Sciatic nerve (tissue), 2 donors: ENCODE results near the gene PRKD2. TPM values are rescaled to one million over a fixed set of nuclear protein-coding genes. Genes with fewer than 3 reads are reported as not detected.

ENCODE experiments used
- ATAC-seq: fragments of 200-7000 bp; cut with Tn5 transposase; one replicate; pipeline ENCODE4 v1.9.1; 2020; ENCODE audit warnings: mild to moderate bottlenecking, moderate library complexity
- DNase-seq: peaks from one replicate; pipeline ENCODE4 v3.0.0-alpha.2; 2020; ENCODE audit warnings: low spot score
- intact Hi-C: fragments of 100-400 bp; cut with DNase I; formaldehyde crosslinking; loops from one replicate; pipeline ENCODE4 v1.14.2; 2022
- total RNA-seq: library from RNA; stranded (reverse); fragmentation: NEBNext Ultra II Directional; extraction: Animal tissue kit (Norgen Biotek cat#: 25700); gene quantifications from one replicate; pipeline ENCODE4 v1.2.1, GENCODE V29; 2021
- donor health status: DM: no; HTN: no; CAD: no.
- donor health status: DM: no; HTN: no; CAD: no.

PRKD2 gene
- total RNA-seq, 1 donor from 2014 or later, result 54.0 TPM

DNA sequence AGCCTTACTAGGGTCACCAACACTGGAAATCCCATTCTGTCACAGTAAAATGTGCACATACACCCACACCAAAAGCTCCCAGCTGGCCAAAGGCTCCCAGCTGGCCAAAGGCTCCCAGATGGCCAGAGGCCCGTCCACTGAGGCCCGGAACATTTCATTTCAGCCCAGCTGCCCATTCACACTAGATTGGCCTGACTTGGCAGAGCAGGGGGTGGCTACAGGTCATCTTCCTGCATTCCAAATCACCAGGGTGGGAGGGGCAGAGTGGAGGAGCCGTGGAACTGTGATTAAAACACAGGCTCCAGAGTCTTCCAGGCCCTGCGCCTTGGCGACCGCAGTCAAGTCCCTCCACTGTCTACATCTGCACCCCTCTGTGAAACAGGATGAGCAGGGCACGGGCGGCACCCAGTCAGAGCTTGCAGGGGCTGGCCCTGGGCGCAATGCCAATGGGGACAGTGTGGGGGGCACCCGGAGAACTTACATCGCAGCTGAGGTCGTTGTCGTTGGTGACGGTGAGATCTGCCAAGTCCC lies 10.1 kb upstream of the PRKD2 start:
- intact Hi-C loops, result no loop called here
- DNase-seq (peak; percentile 59), ATAC-seq (no peak)

DNA sequence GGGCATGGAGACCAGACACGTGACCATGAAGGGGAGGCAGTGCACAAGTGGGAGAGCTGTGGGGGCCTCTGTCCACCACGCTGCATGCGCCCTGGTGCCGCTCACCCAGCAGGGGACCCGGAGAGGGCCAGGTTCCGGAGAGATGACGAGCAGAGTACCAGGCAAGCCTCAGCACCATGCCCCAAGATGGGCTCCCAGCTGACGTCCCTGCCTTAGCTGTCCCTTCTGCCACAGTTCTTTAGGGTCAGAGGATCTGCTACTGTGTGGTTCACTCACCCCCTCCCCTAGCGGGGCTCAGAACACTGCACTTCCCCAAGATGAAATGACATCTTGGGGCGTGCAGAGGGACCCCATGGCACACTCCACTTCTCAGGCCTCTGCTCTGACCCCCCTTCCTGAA lies 9.6 kb upstream of the PRKD2 start:
- ATAC-seq (no peak), DNase-seq (peak; percentile 55)
- intact Hi-C loops, result no loop called here

DNA sequence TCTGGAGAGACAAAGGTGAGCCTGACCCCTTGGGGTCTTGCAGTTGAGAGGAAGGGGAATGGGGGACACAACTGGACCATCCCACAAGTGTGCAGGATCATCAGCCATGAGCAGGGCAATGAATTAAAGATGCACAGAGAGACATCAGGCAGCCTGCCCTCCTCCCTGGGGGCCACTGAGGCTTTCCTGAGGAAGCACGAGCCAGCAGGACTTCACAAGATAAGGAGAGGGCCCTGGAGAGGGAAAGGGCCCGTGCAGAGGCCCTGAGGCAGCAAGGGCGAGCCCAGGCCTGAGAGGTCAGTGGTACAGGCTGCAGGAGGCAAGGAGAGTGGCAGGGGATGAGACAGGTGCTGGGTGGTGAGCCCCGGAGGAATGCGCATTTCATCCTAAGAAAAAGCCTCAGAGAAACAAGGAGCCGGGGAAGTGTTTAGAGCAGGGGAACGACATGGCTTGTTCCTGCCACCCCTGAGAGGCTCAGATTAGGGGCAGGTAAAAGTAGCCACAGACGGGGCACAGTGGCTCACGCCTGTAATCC lies 9.0 kb upstream of the PRKD2 start:
- DNase-seq, result no peak
- ATAC-seq, result no peak
- intact Hi-C loops, result no loop called here

DNA sequence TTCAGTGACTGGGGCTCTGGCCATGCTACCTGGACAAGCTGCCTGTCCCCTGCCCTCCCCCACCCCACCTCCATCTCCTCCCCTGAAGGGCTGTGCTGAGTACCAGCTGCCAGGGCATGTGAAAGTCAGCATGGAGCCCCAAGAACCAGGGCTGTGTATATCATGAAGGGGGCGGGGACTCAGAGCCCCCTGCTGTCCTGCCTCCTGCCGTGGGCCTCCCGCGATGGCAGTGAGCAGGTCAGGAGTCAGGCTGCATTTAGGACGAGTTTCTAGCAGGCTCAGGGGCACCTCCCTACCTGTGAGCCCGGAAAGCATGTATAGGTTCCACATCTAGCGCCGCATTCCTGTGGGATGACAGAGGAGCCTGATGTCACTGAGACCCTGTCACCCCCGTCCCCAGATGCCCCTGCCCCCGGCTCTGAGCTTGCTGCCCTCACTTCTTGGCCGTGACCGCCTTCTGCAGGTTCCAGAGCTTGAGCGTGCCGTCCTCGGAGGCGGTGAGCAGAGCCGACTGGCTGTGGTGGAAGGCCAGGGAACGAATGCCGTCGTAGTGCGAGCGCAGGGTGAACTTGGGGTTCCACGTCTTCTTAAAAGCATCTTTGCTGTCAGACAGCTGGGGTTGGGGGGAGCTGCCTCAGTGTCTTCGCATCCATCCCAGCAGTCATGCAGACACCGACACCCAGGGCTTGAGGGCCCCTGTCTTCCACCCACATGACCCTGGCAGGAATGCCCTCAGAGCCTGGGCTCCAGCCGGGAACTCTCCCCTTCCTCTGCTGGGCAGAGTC lies 8.3 kb upstream of the PRKD2 start:
- DNase-seq, result peak; percentile 57
- no peak for ATAC-seq
- intact Hi-C loops, result no loop called here

DNA sequence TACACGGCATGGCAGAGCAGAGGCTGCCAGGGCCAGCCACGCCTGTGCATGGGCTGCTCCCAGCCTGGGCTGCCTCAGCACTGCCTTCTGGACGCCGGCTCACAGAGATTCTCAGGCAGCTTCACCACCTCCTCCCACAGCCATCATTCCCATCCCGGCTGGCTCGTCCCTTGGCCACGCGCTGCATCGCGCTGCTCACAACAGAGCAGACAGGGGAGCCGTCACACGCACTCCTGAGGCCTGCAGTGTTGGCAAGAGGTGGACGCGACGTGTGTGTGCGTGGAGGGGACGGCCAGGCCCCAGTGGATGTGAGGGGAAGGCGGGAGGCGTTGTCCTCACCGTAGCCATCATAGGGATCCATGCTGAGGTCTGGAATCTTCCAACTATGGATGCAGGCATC lies 7.6 kb upstream of the PRKD2 start:
- ATAC-seq, result no peak
- intact Hi-C loops, result no loop called here
- no peak for DNase-seq

DNA sequence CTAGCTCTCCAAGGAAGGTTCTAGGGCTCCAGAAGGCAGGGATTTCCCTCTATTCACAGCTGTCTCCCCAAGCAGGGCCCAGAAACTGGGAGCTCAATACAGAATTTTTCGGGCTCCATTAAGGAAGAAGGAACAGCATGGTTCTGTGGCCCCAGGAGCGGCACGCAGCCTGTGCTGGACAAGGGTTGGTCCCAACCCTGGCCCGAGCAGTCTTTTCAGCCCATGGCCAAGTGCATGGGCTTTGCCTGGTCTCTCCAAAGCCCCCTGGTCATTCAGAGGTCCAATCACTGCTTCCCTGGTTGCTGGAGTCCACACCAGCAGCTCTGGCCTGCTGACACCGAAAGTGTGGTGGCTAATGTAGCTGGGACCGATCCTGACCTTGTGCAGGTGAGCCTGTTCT lies 6.6 kb upstream of the PRKD2 start:
- DNase-seq (no peak), ATAC-seq (no peak)
- intact Hi-C loops, result no loop called here

DNA sequence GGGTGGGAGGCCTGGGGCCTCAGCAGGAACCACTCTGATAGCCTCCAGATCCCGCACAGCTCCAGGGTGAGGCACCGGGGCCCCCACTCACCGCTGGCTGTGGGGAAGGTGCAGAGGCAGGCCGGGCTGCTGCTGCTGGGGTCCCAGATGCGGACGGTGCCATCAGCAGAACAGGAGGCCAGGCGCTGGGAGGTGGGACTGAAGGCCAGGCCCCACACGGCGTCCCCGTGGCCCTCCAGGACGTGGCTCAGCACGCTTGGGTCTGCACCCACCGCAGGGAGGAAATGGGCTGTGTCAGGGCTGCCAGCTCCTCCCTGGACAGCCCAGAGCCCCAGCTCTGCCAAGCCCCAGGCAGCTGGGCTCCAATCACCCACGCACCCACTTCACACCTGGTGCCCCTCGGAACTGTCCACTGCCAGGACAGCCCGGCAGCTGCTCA lies 6.1 kb upstream of the PRKD2 start:
- ATAC-seq (no peak), DNase-seq (no peak)
- intact Hi-C loops, result no loop called here

DNA sequence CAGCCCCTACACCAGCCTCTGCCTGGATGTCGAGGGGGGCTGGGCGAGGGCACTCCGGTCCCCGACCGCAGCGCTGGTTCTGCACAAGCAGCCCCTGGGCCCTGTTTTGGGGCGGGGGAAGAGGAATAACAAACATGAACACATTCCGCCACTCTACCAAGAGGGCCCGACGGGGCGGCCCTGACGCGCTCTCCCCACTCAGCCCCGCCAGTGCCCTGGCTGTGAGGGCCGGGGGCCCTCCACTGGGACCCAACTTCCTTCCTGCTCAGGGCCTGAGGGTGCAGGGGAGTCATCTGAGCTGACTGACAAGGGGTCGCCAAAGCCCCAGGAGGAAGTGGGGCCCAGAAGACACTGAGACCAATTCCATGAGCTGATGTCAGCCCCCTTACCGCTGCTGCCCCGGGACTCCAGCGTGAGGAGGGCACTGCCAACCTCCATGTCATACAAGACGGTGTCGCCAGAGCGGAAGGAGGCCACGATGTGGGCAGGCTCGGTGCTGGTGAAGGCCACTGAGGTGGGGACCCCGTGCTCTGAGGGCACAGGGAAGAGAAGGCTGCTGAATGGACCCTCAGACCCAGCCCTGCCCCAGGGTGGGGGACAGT lies 5.6 kb upstream of the PRKD2 start:
- ATAC-seq, result no peak
- DNase-seq, result peak; percentile 57
- intact Hi-C loops, result no loop called here

DNA sequence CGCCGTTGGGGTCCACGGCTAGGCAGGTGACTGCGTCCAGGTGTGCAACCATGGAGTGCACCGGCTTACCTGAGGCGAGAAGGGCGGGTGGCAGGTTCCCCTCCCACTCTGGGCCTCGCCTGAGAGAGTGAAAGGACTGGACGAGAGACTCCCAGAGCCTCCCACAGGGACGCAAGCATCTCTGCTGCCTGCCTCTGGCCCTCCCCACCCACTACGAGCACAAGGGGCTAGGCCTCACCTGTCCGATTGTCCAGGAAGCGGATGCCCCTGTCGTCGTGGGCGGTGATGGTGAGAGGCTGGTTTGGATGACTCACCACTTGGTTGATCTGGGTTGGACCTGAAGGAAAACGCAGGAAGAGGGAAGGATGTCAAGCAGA lies 5.1 kb upstream of the PRKD2 start:
- intact Hi-C loops, result no loop called here
- no peak for ATAC-seq
- DNase-seq, result peak; percentile 56

DNA sequence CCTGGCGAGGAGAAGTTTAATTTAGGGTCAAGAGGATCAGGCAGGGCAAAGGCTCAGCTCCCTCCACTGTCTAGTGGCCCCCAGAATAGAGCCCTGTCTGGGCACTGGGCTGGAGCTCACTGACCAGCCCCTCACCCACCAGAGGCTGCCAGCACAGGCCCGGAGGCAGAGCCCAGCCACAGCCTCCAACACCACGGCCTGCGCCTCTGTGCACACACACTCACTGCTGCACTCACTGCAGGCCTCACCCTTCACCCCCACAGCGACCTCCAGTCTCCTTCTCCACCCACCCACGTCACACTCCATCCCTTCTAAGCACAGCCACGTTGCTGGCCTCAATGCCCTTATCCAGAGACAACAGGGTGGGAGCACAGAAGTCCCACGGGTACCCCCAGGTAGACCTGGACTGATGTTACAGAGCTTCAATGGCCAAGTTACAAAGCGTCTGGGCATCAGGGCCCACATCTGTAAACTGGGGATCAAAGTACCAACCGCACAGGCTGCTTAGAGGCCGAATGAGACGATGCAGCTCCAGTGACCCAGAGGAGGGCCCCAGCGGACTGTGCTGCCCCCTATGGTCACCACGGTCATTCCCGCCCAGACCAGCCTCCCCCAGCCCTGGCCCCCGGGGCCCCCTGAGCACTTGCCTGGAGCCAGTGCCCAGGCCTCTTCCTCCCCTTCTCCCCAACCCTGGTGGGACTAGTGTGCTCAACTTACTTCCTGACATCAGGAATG lies 4.5 kb upstream of the PRKD2 start:
- DNase-seq (peak; percentile 59), ATAC-seq (no peak)
- intact Hi-C loops, result no loop called here

DNA sequence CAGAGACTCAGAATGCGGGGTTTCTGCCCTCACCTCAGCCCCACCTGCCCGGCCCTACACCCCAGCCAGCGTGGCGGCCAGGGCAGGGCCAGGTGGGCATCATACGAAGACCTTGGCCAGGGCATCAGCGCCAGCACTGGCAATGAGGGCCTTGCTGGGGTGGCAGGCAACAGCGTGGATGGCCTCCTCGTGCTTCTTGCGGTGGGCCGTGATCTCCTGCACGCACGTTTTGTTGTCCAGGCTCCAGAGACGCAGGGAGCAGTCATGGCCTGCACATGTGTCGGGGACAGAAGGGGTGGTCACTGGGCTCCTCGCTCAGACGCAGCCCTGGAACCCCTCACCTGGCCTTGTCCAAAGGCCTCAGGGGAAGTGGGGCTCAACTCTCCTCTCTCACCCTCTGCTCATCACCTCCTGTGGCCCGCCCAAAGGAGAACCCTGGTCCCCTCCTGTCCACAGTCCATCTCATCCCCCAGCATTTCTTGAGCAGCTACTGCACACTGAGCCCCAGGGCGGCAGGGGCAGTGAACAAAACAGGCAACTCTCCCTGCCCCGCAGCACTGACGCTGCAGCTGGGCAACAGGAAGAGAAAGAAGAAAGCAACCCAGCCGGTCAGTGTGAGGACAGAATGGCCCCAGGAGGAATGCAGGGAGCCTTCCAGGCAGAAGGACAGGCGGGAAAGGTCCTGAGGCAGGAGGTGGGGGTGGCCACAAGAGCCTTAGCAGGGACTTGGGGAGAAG lies 3.8 kb upstream of the PRKD2 start:
- DNase-seq (no peak), ATAC-seq (no peak)
- intact Hi-C loops, result no loop called here

DNA sequence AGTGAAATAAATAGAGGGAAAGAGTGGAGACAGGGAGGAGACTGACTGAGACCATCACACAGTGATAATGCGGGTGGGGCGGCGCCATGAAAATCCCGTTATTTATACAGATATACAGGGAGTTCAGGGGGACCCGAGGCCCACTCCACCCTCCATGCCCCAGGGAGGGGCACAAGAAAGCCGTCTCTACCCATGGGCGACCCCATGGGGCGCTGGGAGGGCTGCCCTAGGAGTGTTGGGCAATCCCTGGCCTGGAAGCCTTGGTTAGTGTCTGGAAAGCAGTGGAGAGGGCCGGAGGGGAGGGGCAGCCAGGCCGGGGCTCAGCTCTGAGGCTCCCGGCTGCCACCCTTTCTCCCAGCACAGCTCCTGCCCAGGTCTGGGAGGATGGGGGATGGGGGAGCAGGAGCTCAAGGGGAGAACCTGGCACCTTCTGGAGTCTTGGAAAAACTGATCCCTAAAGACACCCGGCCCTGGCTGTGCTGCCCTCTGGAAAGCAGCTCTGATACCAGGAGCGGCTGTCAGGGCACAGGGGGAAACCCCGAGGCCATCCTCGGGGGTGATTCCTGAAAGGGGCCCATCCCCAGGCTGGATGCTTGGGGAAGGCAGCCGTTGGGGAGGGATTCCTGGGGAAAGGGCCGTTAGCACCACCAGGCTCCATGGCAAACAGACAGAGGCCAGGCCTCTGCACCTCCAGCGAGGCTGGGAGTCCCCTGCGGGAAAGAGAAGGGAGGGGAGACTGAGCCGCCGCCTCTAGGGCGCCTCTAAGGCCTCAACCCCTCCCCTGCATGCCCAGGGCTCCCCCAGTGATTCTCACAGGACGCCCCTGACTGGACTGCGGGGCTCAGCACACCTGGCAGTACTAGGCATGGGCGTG lies 3.0 kb upstream of the PRKD2 start:
- DNase-seq (no peak), ATAC-seq (no peak)
- intact Hi-C loops, result no loop called here

DNA sequence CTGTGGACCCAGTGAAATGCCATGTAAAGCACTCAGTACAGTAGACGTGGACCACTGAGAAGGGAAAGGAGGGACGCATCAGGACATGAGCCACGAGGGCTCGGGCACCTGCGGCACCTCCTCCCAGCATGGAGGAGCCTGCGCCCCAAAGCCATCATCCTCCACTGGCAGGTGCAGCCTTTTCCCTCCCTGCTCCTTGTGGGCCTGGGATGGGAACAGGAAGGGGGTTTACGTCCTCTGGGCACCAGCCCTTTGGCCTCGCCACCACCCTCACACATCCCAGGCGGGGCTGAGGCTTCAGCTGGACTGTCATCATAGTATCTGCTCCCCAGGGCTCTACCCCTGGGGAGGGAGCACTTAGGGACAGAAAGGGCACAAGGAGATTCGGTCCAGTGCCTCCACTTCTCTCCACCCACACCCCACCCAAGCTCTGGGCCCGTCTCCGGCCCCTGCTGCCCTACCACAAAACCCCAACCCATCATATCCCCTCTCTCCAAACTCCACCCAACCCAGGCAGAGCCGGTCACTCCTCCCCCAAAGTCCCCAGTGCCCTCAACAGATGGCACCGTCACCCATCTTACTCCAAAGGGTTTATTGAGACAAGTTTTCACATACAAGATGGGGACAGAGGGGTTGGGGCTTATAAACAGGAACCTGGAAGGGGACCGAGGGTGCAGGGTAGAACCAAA lies 2.2 kb upstream of the PRKD2 start:
- ATAC-seq, result no peak
- DNase-seq, result no peak
- intact Hi-C loops, result no loop called here

DNA sequence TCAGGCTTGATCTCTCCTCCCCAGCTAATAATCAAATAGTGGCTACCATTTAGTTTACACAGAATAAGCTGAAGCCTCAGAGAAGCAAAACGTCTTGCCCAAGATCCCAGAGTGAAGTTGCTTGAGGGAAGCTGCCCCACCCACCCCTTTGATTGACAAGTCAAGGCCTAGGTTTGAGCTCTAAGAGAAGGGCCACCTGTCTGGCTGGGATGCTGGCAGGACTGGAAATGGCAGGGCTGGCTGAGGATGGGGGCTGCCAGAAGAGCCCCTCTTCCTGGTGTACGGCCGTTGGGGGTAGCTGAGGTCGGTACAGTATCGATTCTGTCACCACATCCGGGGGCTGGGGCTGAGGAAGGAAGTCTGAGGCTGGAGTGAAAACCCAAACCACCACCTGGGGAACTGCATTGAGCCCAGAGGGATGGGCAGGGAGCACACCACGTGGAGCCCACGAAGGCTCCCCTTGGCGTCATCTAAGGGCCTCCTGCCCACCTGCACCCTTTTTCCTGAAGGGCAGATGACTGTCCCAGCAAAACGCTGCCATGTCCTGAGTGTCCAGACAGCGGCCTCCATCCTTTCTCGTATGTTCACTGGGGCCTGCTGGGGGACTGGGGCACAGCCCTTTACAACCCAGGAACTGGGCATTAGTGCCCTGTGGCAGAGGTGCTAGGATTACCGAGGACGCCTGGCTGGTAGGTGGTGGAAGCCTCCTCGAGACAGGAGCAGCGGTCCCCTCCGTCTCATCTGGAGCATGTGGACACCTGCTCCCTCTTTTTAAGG lies 1.4 kb upstream of the PRKD2 start:
- ATAC-seq (no peak), DNase-seq (no peak)
- intact Hi-C loops, result no loop called here

DNA sequence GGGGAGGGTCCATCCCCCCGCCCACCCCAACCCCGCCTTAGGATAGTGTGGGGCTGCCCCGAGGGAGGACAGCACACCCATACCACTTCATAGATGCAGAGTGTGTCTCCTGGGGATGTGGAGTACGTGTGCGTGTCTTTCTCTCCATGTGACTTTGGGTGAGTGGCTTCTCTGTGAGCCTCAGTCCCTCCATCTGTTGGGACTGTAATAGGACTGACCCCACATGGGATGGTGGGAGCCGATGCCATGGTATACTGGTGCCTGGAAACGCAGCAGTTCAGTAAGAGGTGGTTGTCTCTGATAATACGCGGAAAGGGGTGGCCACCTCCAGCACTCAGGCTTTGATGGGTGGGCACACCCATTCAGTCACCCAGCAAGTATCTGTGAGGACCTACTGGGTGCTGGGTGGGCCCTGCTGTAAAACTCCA lies 816 bp upstream of the PRKD2 start:
- DNase-seq (no peak), ATAC-seq (peak; percentile 3)
- intact Hi-C loops, result no loop called here

DNA sequence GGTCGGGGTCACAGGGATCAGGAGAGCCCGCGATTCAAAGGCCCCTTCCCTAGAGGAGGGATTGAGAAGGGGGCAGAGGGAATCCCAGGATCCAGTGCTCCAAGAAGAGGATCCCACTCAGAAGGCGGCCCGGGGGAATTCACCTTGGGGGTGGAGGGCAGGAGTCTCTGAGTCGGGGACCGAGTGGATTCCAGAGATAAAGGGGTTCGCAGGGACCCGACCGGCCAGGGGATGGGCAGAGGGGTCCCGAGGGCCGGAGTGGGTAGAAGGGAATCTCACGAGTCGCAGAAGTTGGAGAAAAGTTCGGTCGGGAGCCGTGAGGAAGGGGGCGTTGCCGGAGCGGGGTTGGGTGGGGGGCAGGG lies 261 bp downstream of the PRKD2 start:
- no peak for DNase-seq
- intact Hi-C loops, result no loop called here
- peak; percentile 1 for ATAC-seq
